Embryonic facial prominence (tissue), 1 donor: ENCODE data around the gene VPS13A.

Experiments
- DNase-seq: peaks from one replicate; pipeline ENCODE4 v3.0.0-alpha.2; 2016; ENCODE audit errors: extremely low spot score

Gene VPS13A

DNA sequence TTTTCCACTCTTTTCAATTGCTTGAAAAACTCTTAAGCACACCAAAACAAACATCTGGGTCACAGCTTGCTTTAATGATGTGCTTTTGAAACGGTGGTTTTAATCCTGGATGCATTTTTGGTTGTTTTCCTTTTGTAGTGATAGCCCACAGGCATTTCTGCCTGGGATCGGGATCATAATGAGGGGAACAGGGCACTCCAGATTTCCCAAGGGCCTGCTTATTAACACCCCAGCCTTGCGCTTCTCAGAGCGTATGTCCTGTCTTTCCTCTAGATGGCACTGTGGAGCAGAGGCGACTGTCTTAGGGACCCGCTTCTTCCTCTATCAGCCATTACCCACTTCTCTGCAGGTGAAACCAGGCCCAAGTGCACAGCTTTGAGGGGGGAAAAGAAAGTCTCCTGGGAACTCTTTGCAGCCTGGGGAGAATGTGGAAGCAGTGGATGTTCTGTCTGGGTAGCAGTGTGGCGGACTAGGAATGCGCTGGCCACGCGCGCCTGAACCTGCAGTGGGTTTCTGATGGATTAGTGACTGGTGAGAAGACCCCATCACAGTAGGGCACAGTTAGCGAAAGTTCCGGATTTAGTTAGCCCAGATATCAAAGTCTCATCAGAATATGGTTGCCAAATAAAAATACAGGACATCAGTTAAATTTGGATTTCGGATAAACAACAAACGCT, 280.7 kb downstream of the VPS13A start:
- DNase-seq = peak; percentile 62

DNA sequence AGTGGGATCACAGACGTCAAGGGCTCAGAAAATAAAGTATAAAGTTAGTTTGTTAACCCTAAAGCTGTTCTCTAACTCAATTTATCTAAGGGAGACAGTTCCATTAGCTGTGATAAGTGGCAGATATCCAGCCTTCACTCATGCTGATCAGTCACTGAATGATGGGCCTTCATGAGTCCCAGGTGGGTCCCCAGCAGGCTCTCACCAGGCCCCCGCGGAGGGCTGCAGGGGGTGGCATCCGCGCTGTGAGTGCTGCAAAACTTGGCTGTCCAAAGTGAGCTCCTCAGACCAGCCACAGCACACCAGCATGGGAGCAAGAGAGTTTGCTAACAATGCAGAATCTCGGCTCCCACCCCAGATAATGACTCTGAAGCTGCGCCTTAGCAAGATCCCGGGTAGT, 283.6 kb downstream of the VPS13A start:
- DNase-seq = no peak

DNA sequence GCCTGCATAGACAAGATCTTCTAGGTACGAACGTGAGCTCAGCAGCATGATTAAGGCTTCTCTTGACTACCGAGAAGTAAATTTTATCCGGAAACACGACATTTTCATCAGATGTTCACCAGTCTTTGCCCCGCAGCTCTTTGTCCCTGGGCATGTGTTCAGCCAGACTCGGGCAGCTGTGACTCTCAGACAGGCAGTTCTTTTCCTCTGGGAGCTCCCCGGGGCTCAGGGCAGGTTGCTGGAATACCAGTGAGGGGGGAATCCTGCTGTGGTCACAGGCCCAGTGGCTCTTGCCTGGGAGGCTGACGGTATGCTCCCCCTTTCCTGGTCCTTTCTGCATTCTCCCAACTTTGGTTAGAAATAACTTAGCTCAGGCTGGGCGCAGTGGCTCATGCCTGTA, 284.7 kb downstream of the VPS13A start:
- DNase-seq = no peak

DNA sequence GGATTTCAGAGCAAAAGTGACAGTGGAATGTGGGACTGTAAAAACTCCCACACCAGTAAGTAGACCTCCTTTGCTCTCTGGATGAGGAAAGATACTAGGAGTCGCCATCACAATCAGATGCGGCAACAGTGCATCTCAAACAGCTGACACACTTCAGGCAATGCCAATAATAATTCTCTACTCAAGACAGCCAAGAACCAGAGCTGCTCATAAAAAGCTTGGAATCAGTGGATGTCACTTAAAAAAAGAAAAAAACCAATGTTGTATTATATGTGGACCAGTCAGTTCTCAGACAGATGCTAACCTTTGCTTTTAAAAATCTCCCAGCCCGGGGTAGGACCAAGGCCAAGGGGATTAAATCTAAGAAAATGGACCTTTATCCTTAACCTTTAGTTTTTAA, 285.8 kb downstream of the VPS13A start:
- DNase-seq = no peak

DNA sequence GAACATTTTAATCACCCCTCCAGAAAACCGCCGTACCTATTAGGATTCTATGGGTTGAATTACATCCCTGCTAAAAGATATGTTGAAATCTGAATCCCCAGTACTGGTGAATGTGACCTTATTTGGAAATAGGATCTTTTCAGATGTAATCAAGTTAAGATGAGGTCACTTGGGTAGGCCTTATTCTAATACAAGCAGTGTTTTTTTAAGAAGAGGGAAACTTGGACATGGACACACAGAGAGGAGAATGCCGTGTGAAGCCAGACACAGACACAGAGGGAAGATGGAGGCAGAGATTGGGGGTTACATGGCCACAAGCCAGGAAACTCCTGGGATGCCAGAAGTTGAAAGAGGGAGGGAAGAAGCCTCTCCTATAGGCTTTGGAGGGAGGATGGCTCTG, 287.3 kb downstream of the VPS13A start:
- DNase-seq = no peak

DNA sequence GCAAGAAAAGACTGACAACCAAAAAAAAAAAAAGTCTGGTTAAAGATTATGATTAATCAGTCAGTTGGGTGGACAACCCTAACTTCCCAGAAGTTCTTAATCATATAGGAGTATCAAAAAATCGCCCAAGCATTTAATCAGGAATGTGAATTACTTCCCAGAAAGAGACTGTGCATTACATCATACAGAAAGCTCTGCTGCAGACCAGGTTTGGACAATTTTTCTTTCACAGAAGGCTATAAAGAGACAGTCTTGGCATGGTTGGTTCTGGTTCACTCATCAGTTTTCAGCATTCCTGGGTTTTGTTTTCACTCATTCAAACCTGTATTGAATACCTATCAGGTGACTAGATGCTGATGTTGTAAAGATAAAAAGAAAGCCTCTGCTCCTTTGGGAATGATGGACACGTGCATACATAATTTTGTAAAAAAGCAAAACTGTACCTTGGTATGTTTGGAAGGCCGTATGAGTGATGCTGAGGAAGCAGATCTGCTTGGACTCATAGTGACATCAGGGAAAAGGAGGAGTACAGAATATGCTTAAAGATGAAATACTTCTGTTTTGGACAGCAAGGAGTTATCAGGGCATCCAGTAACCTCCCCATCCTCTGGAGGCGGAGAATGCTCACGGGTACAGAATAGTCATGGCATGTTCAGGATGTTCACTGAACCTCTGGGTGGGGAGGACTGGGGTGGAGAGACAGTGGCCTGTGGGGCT, 292.3 kb downstream of the VPS13A start:
- DNase-seq = no peak
